GM06990 (cell line): Measurements from ENCODE around the gene TMEM116.

Experiments used
- DNase-seq: peaks from one replicate; pipeline ENCODE4 v3.0.0-alpha.2; 2011; ENCODE audit not compliant: insufficient read length; ENCODE audit errors: extremely low read depth
- H3K27me3 ChIP-seq: replicated peaks from 2 replicates; pipeline ENCODE4 v1.6.0; 2011; ENCODE audit warnings: low read length; ENCODE audit not compliant: control insufficient read depth, insufficient read depth
- H3K36me3 ChIP-seq: 2 replicates; pipeline ENCODE4 v1.5.1; 2011; ENCODE audit warnings: low read length; ENCODE audit not compliant: control insufficient read depth, insufficient read depth
- H3K4me3 ChIP-seq: replicated peaks from 2 replicates; pipeline ENCODE4 v1.5.1; 2011; ENCODE audit warnings: low read depth, mild to moderate bottlenecking, control low read depth, low read length
- CTCF ChIP-seq: IDR thresholded peaks from 2 replicates; pipeline ENCODE4 v1.5.1; 2011; ENCODE audit warnings: low read length, control low read depth, mild to moderate bottlenecking, inconsistent platforms; ENCODE audit not compliant: insufficient read depth, poor library complexity, severe bottlenecking

TMEM116 gene

GRCh38 chr12:112022241-112023016 lies 9.5 kb upstream of the TMEM116 start:
- no peak overlapping the region for H3K4me3 ChIP-seq
- H3K36me3 ChIP-seq = peaks cover 14% of the 10 kb centered on the region
- no peak for TF ChIP-seq CTCF
- H3K27me3 ChIP-seq = no peaks in the 10 kb centered on the region
- DNase-seq = no peak

GRCh38 chr12:112020947-112021457 lies 8.0 kb upstream of the TMEM116 start:
- DNase-seq = no peak
- Histone ChIP-seq H3K27me3 (no peaks in the 10 kb centered on the region), H3K36me3 (peaks cover 18% of the 10 kb centered on the region), H3K4me3 (no peak overlapping the region)
- no peak for TF ChIP-seq CTCF

GRCh38 chr12:112018571-112019237 lies 5.7 kb upstream of the TMEM116 start:
- Histone ChIP-seq H3K36me3 (peaks cover 20% of the 10 kb centered on the region), H3K27me3 (no peaks in the 10 kb centered on the region), H3K4me3 (no peak overlapping the region)
- TF ChIP-seq CTCF = no peak
- DNase-seq = no peak

GRCh38 chr12:112017041-112017440 lies 4.1 kb upstream of the TMEM116 start:
- TF ChIP-seq CTCF = no peak
- DNase-seq = no peak
- H3K4me3 ChIP-seq = no peak overlapping the region
- H3K36me3 ChIP-seq = peaks cover 19% of the 10 kb centered on the region
- no peaks in the 10 kb centered on the region for H3K27me3 ChIP-seq

GRCh38 chr12:112015938-112016337 lies 3.0 kb upstream of the TMEM116 start:
- TF ChIP-seq CTCF = no peak
- Histone ChIP-seq H3K27me3 (no peaks in the 10 kb centered on the region), H3K36me3 (peaks cover 12% of the 10 kb centered on the region), H3K4me3 (no peak overlapping the region)
- no peak for DNase-seq
